HG02798 (cell line): ENCODE measurements around the gene PCDHGC3.
"Not testable (repeated sequence)": the region's sequence is repeated elsewhere in the genome, so short reads cannot be mapped to it uniquely, and the experiment has no call there.

Experiments
- ATAC-seq: cut with Tn5 transposase; IDR thresholded peaks from one replicate; pipeline ENCODE4 v1.9.1; 2021; ENCODE audit warnings: mild to moderate bottlenecking; ENCODE audit not compliant: unreplicated experiment, poor library complexity

PCDHGC3 gene

DNA sequence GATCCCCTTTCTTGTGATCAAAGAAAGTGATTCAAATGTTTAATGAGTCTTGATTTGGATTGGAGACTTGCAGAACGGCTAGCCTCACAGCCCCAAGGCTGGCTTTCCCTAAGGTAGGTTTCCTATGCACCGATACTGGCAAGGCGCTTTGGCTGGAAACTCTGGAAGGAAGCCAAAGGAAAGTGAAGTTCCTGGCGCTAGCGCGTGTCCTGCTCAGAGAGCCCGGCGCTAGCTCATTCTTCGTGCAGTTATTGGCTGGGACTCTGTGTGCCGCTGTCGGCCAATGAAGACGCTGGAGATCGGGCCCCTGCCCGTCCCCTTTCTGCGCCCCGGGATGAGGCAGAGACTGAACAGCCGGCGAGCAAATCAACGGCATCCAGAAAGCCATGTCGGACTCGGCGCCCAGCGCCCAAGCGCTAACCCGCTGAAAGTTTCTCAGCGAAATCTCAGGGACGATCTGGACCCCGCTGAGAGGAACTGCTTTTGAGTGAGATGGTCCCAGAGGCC is at the start of gene PCDHGC3:
Gene PCDHGC3 (plus strand): TSS at position 342 of the 507 bp plus-strand sequence. CDS start 151 bp downstream, at position 493.
- peak; percentile 99 for ATAC-seq

DNA sequence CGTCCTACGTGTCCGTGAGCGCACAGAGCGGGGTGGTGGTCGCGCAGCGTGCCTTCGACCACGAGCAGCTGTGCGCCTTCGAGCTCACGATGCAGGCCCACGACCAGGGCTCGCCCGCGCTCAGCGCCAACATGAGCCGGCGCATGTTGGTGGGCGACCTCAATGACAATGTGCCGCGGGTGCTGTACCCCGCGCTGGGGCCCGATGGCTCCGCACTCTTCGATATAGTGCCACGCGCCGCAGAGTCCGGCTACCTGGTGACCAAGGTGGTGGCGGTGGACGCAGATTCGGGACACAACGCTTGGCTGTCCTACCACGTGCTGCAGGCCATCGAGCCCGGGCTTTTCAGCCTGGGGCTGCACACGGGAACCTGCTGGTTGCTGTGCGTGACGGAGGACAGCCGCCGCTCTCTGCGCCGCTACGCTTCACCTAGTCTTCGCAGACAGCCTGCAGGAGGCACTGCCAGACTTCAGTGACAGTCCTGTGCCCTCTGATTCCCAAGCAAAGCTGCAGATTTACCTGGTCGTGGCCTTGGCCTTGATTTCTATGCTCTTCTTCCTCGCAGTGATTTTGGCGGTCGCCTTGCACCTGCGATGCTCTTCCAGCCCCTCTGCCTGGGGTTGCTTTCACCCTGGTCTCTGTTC is 47.9 kb upstream of the PCDHGC3 start:
- no peak for ATAC-seq

DNA sequence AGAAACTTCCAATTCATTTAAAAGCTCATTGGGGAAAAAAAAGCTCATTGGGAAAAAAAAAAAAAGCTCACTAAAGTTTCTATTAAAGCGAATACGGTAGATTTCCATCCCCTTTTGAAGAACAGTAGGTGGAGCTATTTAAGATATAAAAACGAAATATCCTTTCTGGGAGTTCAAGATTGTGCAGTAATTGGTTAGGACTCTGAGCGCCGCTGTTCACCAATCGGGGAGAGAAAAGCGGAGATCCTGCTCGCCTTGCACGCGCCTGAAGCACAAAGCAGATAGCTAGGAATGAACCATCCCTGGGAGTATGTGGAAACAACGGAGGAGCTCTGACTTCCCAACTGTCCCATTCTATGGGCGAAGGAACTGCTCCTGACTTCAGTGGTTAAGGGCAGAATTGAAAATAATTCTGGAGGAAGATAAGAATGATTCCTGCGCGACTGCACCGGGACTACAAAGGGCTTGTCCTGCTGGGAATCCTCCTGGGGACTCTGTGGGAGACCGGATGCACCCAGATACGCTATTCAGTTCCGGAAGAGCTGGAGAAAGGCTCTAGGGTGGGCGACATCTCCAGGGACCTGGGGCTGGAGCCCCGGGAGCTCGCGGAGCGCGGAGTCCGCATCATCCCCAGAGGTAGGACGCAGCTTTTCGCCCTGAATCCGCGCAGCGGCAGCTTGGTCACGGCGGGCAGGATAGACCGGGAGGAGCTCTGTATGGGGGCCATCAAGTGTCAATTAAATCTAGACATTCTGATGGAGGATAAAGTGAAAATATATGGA is 45.2 kb upstream of the PCDHGC3 start, which contains the start of gene PCDHGA12:
Gene PCDHGA12 (plus strand): TSS at position 176 of the 782 bp plus-strand sequence. CDS start 253 bp downstream, at position 429.
- ATAC-seq = peak; percentile 77

DNA sequence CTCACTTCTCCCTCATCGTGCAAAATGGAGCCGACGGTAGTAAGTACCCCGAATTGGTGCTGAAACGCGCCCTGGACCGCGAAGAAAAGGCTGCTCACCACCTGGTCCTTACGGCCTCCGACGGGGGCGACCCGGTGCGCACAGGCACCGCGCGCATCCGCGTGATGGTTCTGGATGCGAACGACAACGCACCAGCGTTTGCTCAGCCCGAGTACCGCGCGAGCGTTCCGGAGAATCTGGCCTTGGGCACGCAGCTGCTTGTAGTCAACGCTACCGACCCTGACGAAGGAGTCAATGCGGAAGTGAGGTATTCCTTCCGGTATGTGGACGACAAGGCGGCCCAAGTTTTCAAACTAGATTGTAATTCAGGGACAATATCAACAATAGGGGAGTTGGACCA is 44.5 kb upstream of the PCDHGC3 start:
- ATAC-seq = peak; percentile 50

DNA sequence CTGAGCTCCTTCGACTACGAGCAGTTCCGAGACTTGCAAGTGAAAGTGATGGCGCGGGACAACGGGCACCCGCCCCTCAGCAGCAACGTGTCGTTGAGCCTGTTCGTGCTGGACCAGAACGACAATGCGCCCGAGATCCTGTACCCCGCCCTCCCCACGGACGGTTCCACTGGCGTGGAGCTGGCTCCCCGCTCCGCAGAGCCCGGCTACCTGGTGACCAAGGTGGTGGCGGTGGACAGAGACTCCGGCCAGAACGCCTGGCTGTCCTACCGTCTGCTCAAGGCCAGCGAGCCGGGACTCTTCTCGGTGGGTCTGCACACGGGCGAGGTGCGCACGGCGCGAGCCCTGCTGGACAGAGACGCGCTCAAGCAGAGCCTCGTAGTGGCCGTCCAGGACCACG is 43.5 kb upstream of the PCDHGC3 start:
- ATAC-seq = not testable (repeated sequence)

DNA sequence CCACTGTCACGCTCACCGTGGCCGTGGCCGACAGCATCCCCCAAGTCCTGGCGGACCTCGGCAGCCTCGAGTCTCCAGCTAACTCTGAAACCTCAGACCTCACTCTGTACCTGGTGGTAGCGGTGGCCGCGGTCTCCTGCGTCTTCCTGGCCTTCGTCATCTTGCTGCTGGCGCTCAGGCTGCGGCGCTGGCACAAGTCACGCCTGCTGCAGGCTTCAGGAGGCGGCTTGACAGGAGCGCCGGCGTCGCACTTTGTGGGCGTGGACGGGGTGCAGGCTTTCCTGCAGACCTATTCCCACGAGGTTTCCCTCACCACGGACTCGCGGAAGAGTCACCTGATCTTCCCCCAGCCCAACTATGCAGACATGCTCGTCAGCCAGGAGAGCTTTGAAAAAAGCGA is 43.0 kb upstream of the PCDHGC3 start:
- not testable (repeated sequence) for ATAC-seq

DNA sequence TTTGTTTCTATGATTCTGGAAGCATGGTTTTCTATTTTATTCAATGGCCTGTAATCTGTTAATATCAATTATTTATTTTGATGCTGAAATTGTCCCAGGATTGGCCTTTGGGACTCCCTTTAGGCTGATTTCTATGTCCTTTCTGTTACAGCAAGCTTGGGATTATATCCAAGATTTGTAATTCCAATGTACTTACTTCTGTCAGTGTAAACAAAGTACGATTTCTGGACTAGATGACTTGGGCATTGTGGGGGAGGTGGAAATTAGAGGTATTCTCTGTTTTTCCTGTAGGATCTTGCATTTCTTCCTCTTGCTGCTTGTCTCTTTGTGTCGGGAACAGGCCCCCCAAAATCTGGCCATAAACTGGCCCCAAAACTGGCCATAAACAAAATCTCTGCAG is 41.8 kb upstream of the PCDHGC3 start:
- ATAC-seq = no peak

DNA sequence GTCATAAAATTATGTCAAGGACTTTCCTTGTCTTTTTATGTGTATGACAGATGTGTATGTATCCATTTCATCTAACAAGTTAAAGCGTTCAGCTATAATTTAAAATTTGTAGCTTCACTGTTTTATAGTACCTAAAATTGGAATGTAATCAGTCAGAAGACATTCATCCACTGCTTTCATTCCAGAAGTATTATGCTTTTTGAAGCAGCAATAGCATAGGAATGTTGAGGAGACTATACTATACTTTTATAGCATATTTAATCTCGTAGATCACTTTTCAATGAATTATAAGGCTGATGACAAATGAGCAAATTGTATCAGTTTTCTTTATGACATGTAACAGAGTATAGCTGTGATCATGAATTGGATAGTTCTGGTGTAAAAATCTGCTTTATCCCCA is 38.5 kb upstream of the PCDHGC3 start:
- ATAC-seq = no peak

DNA sequence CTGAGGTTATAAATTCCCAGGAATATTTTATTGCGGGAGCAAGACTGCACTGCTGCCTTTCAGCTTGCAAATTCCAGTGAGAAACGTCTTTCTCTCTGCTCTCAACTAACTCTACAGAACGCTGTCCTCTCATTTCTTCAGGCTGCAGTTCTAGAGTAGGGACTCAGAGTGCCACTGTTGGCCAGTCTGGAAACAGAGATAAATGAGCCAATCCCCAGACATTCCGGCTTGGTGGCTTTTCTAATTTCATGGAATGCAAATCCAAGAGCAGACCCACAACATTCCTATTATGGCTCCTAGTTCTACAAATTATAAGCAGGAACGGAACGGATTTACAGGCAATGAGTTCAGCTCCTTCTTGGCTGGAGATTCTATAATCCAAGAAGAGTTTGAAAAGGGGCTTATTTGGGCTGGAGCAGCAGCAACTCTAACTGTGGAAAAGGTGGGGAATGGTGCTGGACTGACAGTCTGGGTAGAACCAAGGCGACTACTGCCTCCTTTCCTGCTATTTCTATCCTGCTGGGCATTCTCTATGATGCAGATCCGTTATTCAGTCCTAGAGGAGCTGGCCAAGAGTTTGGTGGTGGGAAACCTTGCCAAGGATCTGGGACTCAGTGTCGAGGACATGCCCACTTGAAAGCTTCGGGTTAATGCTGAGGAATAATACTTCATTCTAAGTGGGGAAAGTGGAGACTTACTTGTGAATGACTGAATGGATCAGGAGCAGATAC is 36.2 kb upstream of the PCDHGC3 start:
- ATAC-seq = no peak

DNA sequence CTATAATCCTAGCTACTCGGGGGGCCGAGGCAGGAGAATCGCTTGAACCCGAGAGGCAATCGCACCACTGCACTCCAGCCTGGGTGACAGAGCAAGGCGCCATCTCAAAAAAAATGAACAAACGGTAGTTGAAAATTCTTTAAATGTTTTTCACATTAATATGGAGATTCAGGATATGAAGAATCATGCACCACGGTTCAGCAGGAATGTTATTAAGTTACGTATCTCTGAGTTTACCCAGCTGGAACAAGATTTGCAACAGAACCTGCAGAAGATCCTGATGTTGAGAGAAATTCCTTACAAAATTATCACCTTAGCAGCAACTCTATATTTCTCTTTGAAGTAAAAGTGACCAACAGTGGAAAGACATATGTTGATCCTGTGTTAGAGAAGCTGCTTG is 35.4 kb upstream of the PCDHGC3 start:
- ATAC-seq = no peak

DNA sequence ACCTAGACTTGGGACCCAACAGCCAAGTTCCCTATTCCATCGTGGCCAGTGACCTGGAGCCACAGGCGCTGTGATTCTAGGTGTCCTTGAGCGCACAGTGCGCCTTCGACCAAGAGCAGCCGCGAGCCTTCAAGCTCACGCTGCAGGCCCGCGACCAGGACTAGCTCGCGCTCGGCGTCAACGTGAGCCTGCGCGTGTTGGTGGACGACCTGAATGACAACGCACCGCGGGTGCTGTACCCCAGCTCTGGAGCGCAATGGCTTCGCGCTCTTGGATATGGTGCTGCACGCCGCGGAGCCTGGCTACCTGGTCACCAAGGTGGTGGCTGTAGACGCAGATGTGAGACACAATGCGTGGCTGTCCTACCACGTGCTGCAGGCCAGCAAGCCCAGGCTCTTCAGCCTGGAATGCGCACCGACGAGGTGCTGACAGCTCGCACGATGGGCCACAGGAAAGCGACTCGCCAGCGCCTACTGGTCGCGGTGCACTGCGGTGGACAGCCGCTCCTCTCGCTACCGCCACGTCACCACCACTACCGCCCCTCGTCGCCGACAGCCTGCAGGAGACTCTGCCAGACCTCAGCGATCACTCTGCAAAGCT is 34.1 kb upstream of the PCDHGC3 start:
- no peak for ATAC-seq

DNA sequence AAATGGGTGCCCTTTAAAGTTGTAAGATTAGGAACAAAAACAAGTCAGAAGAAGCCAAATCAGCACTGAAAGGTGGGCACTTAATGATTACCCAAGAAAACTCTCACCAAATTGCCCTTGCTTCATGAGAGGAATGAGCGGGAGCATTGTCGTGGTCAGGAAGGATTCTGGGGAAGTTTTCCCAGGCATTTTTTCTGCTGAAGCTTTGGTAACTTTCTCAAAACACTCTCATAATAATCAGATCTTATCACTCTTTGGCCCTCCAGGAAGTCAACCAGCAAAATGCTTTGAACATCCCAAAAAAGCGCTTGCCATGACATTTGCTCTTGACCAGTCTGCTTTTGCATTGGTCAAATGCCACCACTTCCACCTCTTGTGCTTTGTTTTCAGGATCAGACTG is 10.4 kb upstream of the PCDHGC3 start:
- no peak for ATAC-seq

DNA sequence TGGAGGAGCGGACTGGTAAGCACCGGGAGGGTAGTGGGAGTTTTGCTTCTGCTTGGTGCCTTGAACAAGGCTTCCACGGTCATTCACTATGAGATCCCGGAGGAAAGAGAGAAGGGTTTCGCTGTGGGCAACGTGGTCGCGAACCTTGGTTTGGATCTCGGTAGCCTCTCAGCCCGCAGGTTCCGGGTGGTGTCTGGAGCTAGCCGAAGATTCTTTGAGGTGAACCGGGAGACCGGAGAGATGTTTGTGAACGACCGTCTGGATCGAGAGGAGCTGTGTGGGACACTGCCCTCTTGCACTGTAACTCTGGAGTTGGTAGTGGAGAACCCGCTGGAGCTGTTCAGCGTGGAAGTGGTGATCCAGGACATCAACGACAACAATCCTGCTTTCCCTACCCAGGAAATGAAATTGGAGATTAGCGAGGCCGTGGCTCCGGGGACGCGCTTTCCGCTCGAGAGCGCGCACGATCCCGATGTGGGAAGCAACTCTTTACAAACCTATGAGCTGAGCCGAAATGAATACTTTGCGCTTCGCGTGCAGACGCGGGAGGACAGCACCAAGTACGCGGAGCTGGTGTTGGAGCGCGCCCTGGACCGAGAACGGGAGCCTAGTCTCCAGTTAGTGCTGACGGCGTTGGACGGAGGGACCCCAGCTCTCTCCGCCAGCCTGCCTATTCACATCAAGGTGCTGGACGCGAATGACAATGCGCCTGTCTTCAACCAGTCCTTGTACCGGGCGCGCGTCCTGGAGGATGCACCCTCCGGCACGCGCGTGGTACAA is 556 bp downstream of the PCDHGC3 start:
- ATAC-seq = peak; percentile 22

DNA sequence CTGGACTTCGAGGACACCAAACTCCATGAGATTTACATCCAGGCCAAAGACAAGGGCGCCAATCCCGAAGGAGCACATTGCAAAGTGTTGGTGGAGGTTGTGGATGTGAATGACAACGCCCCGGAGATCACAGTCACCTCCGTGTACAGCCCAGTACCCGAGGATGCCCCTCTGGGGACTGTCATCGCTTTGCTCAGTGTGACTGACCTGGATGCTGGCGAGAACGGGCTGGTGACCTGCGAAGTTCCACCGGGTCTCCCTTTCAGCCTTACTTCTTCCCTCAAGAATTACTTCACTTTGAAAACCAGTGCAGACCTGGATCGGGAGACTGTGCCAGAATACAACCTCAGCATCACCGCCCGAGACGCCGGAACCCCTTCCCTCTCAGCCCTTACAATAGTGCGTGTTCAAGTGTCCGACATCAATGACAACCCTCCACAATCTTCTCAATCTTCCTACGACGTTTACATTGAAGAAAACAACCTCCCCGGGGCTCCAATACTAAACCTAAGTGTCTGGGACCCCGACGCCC is 1.3 kb downstream of the PCDHGC3 start:
- ATAC-seq = no peak

DNA sequence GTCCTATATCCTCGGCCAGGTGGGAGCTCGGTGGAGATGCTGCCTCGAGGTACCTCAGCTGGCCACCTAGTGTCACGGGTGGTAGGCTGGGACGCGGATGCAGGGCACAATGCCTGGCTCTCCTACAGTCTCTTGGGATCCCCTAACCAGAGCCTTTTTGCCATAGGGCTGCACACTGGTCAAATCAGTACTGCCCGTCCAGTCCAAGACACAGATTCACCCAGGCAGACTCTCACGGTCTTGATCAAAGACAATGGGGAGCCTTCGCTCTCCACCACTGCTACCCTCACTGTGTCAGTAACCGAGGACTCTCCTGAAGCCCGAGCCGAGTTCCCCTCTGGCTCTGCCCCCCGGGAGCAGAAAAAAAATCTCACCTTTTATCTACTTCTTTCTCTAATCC is 2.0 kb downstream of the PCDHGC3 start:
- no peak for ATAC-seq

DNA sequence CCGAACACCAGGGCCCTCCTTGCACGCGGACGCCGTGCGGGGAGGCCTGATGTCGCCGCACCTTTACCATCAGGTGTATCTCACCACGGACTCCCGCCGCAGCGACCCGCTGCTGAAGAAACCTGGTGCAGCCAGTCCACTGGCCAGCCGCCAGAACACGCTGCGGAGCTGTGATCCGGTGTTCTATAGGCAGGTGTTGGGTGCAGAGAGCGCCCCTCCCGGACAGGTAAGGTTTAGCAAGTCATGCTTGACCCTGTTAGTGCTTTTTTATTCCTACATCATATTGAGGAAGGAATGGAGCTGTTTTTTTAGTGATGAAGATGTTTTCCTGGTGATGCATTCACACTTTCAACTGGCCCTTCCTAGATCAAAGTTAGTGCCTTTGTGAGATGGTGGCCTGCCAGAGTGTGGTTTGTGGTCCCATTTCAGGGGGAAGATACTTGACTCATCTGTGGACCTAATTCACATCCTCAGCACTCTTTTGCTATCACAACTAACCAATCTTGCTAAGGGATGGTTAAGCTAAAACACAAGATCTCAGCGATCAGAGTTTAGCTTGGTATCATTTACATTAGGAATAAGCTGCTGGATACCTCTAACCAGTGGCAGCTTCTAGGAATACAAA is 2.7 kb downstream of the PCDHGC3 start:
- no peak for ATAC-seq

DNA sequence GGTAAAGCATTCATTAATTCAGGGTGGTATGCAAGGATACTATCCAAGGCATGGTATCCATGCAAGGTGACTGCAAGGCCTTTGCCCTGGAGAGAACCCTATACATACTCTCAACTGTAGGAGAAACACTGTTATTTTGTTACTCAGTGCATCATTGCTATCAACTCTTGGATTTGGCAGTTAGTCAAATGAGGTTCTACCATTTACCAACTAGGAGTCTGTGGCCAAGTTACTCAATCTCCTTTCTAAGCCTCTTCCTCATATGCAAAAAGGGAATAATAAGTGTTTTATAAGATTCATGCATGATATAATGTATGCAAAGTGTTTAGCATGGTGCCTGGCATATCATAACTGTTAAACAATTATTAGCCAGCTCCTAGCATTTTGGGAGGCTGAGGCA is 4.0 kb downstream of the PCDHGC3 start:
- no peak for ATAC-seq

DNA sequence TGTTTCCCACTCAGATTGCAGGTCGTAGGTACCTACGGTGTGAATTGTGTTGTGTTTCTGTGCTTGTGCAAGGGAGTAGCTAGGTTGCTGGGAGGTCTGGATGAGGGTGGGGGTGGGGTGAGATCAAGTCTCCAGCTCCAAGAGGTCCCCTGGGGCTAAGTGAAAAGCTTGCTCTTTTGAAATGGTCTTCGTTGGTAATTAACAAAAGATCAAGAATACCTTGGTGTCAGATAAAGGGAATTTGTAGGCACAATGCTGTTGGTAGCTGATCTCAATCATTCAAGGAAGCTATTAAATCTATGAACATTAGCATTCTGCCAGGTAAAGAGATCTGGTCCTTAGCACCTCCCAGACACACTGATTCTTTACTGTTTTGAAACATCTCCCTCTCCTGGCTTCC is 8.1 kb downstream of the PCDHGC3 start:
- ATAC-seq = no peak

DNA sequence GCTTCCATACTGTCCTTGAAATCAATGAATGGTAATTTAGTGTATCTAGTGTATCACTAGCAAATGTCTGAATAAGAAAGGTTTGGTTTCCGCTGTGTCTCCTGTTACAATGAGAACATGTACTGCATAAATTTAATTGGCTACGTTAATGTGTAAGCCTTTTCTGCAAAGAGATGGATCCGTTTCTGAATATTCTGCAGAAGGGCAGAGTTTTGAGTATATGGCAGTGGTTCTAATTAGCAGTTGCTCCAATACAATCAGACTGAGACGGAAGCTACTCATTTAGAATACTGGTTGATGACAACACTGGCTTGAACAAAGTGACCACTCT is 8.5 kb downstream of the PCDHGC3 start:
- ATAC-seq = no peak
